Left kidney (tissue), 1 donor: ENCODE results near the gene PRSS2. TPM values are rescaled to one million over a fixed set of nuclear protein-coding genes. Genes with fewer than 3 reads are reported as not detected.

Experiments
- polyA plus RNA-seq: library from polyadenylated mRNA; unstranded; fragments of 120-200 nt; gene quantifications from one replicate; pipeline ENCODE4 v1.2.1, GENCODE V29; 2013; ENCODE audit not compliant: insufficient read length

PRSS2 gene
- polyA plus RNA-seq, 1 donor, result not detected

Other genes with a start within 250 kb of the PRSS2 start
- not detected for gene PRSS1, start 21.5 kb upstream of the PRSS2 start, polyA plus RNA-seq
- gene EPHB6, start 84.1 kb downstream of the PRSS2 start, polyA plus RNA-seq, result 18.0 TPM
- 12.3 TPM for gene TRPV6, start 114.8 kb downstream of the PRSS2 start, polyA plus RNA-seq
- 1.5 TPM for gene TRPV5, start 162.8 kb downstream of the PRSS2 start, polyA plus RNA-seq
- gene LLCFC1, start 168.5 kb downstream of the PRSS2 start, polyA plus RNA-seq, result 1.5 TPM
- 3.8 TPM for gene KEL, start 191.4 kb downstream of the PRSS2 start, polyA plus RNA-seq